MM.1S (cell line): Measurements from ENCODE around the gene NAA35.

ENCODE experiments used
- EZH2phosphoT487 ChIP-seq: fragments of 300-600 bp; sonication (generic); IDR thresholded peaks from 2 replicates; pipeline ENCODE4 v1.6.1; 2018; ENCODE audit warnings: antibody characterized with exemption, low read length
- TF ChIP-seq, protein P1 (sequence below): fragments of 300-600 bp; sonication (generic); IDR thresholded peaks from 2 replicates; pipeline ENCODE4 v1.5.1; 2016; ENCODE audit warnings: antibody characterized with exemption, low read length, mixed read lengths

DNA sequence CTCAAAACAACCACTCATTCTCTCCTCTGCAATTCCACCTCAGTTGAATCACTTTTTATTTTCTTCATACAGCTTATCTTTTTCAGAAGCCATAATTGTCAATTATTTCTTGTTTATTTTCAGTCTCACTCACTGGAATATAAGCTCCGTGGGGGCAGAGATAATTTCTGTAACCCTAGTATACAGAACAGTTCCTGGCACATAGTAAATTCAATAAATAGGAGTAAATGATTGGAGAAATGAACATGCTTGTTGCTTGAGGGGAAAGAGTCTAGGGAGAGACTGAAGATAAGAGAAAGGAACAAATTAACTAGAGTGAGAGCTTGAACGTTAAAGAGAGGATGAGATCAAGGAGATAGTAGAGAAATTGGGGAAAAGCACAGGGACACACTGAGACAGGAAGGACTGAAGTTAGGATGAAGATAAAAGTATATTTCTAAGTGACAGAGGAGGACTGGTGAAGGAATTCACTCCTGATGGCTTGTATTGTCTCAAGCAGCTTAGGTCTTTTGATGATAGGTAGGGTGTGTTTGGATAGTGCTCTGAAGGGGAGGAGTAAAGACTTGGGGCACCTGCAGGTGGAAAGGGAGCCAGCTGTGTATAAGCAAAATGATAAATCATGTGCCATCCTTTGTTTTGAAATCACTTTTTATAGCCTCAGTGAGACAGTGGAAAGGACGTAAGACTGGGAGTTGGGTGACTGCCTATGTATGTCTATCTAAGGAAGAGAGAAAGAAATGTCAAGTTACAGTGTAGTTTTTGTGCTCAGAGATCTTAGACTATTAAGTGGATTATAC is 2.2 kb downstream of the NAA35 start:
- TF ChIP-seq, protein P1, sequence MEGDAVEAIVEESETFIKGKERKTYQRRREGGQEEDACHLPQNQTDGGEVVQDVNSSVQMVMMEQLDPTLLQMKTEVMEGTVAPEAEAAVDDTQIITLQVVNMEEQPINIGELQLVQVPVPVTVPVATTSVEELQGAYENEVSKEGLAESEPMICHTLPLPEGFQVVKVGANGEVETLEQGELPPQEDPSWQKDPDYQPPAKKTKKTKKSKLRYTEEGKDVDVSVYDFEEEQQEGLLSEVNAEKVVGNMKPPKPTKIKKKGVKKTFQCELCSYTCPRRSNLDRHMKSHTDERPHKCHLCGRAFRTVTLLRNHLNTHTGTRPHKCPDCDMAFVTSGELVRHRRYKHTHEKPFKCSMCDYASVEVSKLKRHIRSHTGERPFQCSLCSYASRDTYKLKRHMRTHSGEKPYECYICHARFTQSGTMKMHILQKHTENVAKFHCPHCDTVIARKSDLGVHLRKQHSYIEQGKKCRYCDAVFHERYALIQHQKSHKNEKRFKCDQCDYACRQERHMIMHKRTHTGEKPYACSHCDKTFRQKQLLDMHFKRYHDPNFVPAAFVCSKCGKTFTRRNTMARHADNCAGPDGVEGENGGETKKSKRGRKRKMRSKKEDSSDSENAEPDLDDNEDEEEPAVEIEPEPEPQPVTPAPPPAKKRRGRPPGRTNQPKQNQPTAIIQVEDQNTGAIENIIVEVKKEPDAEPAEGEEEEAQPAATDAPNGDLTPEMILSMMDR = no peak
- TF ChIP-seq EZH2phosphoT487 = no peak
